Activated CD8-positive, alpha-beta T cell treated with anti-CD3 and anti-CD28 coated beads, Interleukin-2, amount 10 ng/mL, durations not matched to agents 7 days and 5 days (primary cell): ENCODE results near the gene TFEB. TPM values are rescaled to one million over a fixed set of nuclear protein-coding genes. Genes with fewer than 3 reads are reported as not detected.

Experiments used
- ATAC-seq: fragments of 150-1000 bp; cut with Tn5 transposase; one replicate; pipeline ENCODE4 v1.10.0; 2021; ENCODE audit warnings: moderate library complexity
- CTCF ChIA-PET: fragments of 350-600 bp; sonication (Branson Sonifier 250); formaldehyde crosslinking; loops from one replicate; lab custom pipeline; 2021; ENCODE audit warnings: antibody characterized with exemption; lab: Charles Lee
- POLR2A ChIA-PET: fragments of 350-600 bp; sonication (Branson Sonifier 250); formaldehyde crosslinking; loops from one replicate; lab custom pipeline; 2021; ENCODE audit warnings: antibody characterized with exemption; lab: Charles Lee
- DNase-seq: peaks from one replicate; pipeline ENCODE4 v3.0.0-alpha.2; 2020
- H3K27ac Mint-ChIP-seq: one replicate; pipeline ENCODE4 v1.8.0; 2021; ENCODE audit warnings: mild to moderate bottlenecking, mixed read lengths
- H3K27me3 Mint-ChIP-seq: one replicate; pipeline ENCODE4 v1.8.0; 2021; ENCODE audit warnings: low read depth, mixed read lengths
- H3K36me3 Mint-ChIP-seq: one replicate; pipeline ENCODE4 v1.8.0; 2021; ENCODE audit warnings: low read depth, mixed read lengths
- H3K4me1 Mint-ChIP-seq: one replicate; pipeline ENCODE4 v1.8.0; 2021; ENCODE audit warnings: low read depth, mixed read lengths
- H3K4me3 Mint-ChIP-seq: one replicate; pipeline ENCODE4 v1.8.0; 2021; ENCODE audit warnings: mild to moderate bottlenecking, mixed read lengths
- H3K9me3 Mint-ChIP-seq: one replicate; pipeline ENCODE4 v1.8.0; 2022; ENCODE audit warnings: mixed read lengths; ENCODE audit not compliant: insufficient read depth
- total RNA-seq, 2 experiments: library from RNA; stranded (reverse); gene quantifications; one replicate each; pipeline ENCODE4 v1.2.3, GENCODE V29; 2021

The TFEB gene
- total RNA-seq, 2 experiments from 2014 or later: 18.5 to 21.2 TPM

GRCh38 chr6:41639809-41640371, 95.5 kb downstream of the TFEB start:
- Mint-ChIP-seq H3K27ac (no peak overlapping the region), H3K9me3 (no peaks in the 10 kb centered on the region), H3K36me3 (no peaks in the 10 kb centered on the region), H3K4me1 (peaks cover 8% of the 10 kb centered on the region), H3K27me3 (peaks cover 57% of the 10 kb centered on the region), H3K4me3 (no peak overlapping the region)
- POLR2A ChIA-PET: no interaction called here
- DNase-seq (no peak), ATAC-seq (no peak)
- CTCF ChIA-PET: no interaction called here

GRCh38 chr6:41638935-41639808, 96.2 kb downstream of the TFEB start:
- ChIA-PET CTCF (no interaction called here), POLR2A (no interaction called here)
- H3K27ac Mint-ChIP-seq: no peak overlapping the region
- H3K4me1 Mint-ChIP-seq: peaks cover 8% of the 10 kb centered on the region
- H3K36me3 Mint-ChIP-seq: no peaks in the 10 kb centered on the region
- DNase-seq (no peak), ATAC-seq (no peak)
- no peaks in the 10 kb centered on the region for H3K9me3 Mint-ChIP-seq
- H3K27me3 Mint-ChIP-seq: peaks cover 56% of the 10 kb centered on the region
- H3K4me3 Mint-ChIP-seq: no peak overlapping the region

- peaks cover 8% of the 10 kb centered on the region for H3K4me1 Mint-ChIP-seq
- H3K27ac Mint-ChIP-seq: no peak within 1 kb of the TSS
- POLR2A ChIA-PET: no interaction called here
- ATAC-seq (no peak), DNase-seq (no peak)
- CTCF ChIA-PET: no interaction called here
- peak within 1 kb of the TSS; percentile 18 for H3K4me3 Mint-ChIP-seq
- H3K9me3 Mint-ChIP-seq: no peaks in the 10 kb centered on the region
- peaks cover 58% of the 10 kb centered on the region for H3K27me3 Mint-ChIP-seq
- H3K36me3 Mint-ChIP-seq: no peaks in the 10 kb centered on the region
These were observed 97.1 kb downstream of the TFEB start, which contains the start of gene MDFI for GRCh38 chr6:41638002-41638934. Gene MDFI (plus strand): TSS chr6:41638468. CDS start chr6:41638750, 282 bp downstream.

- Mint-ChIP-seq H3K36me3 (no peaks in the 10 kb centered on the region), H3K4me3 (peak overlapping the region; percentile 18), H3K27ac (no peak overlapping the region), H3K9me3 (no peaks in the 10 kb centered on the region), H3K4me1 (peaks cover 6% of the 10 kb centered on the region), H3K27me3 (peaks cover 53% of the 10 kb centered on the region)
- DNase-seq (no peak), ATAC-seq (no peak)
- ChIA-PET POLR2A (no interaction called here), CTCF (no interaction called here)
These were observed 98.0 kb downstream of the TFEB start for GRCh38 chr6:41637194-41638001.

- ChIA-PET CTCF (no interaction called here), POLR2A (no interaction called here)
- H3K27me3 Mint-ChIP-seq: peaks cover 53% of the 10 kb centered on the region
- peaks cover 6% of the 10 kb centered on the region for H3K4me1 Mint-ChIP-seq
- H3K4me3 Mint-ChIP-seq: no peak overlapping the region
- no peak overlapping the region for H3K27ac Mint-ChIP-seq
- no peak for ATAC-seq
- H3K9me3 Mint-ChIP-seq: no peaks in the 10 kb centered on the region
- no peaks in the 10 kb centered on the region for H3K36me3 Mint-ChIP-seq
- no peak for DNase-seq
These were observed 98.6 kb downstream of the TFEB start for GRCh38 chr6:41636833-41637193.

- ChIA-PET CTCF (no interaction called here), POLR2A (no interaction called here)
- ATAC-seq (no peak), DNase-seq (no peak)
- Mint-ChIP-seq H3K36me3 (no peaks in the 10 kb centered on the region), H3K4me3 (no peak overlapping the region), H3K9me3 (no peaks in the 10 kb centered on the region), H3K27ac (no peak overlapping the region), H3K27me3 (peaks cover 43% of the 10 kb centered on the region), H3K4me1 (peaks cover 6% of the 10 kb centered on the region)
These were observed 100.0 kb downstream of the TFEB start for GRCh38 chr6:41635365-41635764.

- Mint-ChIP-seq H3K4me1 (peaks cover 4% of the 10 kb centered on the region), H3K36me3 (no peaks in the 10 kb centered on the region), H3K9me3 (no peaks in the 10 kb centered on the region), H3K27me3 (peaks cover 36% of the 10 kb centered on the region), H3K4me3 (no peak overlapping the region), H3K27ac (no peak overlapping the region)
- ATAC-seq (no peak), DNase-seq (no peak)
- CTCF ChIA-PET: no interaction called here
- POLR2A ChIA-PET: interaction anchor here (0.7 kb wide), 1 partner anchor 88 kb away, joined by 4 read pairs; no protein-coding TSS in a partner anchor
These were observed 100.8 kb downstream of the TFEB start for GRCh38 chr6:41634657-41635056.

Other genes starting within 250 kb of the TFEB start
- gene FOXP4, start 189.2 kb downstream of the TFEB start, total RNA-seq: 1 to 10 TPM; 6.7 to 7.1 TPM
- gene MDFI, start 97.1 kb downstream of the TFEB start, total RNA-seq: not detected
- not detected for gene PGC, start 11.8 kb upstream of the TFEB start, total RNA-seq
- 1 to 10 TPM; 5.1 to 7.0 TPM for gene FRS3, start 44.3 kb upstream of the TFEB start, total RNA-seq
- under 1 TPM in 1 of 2 experiments, not detected in 1; 0.40 TPM for gene PRICKLE4, start 45.2 kb upstream of the TFEB start, total RNA-seq
- gene TOMM6, start 52.1 kb upstream of the TFEB start, total RNA-seq: 100 to 1,000 TPM; 215 to 218 TPM
- 1 to 10 TPM; 6.2 to 7.8 TPM for gene USP49, start 159.8 kb upstream of the TFEB start, total RNA-seq
- gene MED20, start 185.5 kb upstream of the TFEB start, total RNA-seq: 10 to 100 TPM; 20.6 to 22.3 TPM
- gene BYSL, start 185.9 kb upstream of the TFEB start, total RNA-seq: 10 to 100 TPM; 39.4 to 43.1 TPM
- gene CCND3, start 206.2 kb upstream of the TFEB start, total RNA-seq: 100 to 1,000 TPM; 441 to 462 TPM